ENCODE data around the gene ASTN2. TPM values are rescaled to one million over a fixed set of nuclear protein-coding genes. Genes with fewer than 3 reads are reported as not detected.

ASTN2 gene
- total RNA-seq, 1 experiment from 2014 or later, result 4.8 TPM

- intact Hi-C loops (cut with micrococcal nuclease), result no loop called here
- DNase-seq (ENCODE audit: low read depth, low spot score) (no peak), ATAC-seq (no peak)
- no peak for TF ChIP-seq CBX3 (IDR thresholded peaks at IDR 0.05; ENCODE audit: low read depth)
- TF ChIP-seq, protein P1, sequence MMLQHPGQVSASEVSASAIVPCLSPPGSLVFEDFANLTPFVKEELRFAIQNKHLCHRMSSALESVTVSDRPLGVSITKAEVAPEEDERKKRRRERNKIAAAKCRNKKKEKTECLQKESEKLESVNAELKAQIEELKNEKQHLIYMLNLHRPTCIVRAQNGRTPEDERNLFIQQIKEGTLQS (IDR thresholded peaks at IDR 0.05), result no peak
- TF ChIP-seq, protein P2, sequence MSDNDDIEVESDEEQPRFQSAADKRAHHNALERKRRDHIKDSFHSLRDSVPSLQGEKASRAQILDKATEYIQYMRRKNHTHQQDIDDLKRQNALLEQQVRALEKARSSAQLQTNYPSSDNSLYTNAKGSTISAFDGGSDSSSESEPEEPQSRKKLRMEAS (IDR thresholded peaks at IDR 0.05), result no peak
- no peak for TF ChIP-seq ELF1 (IDR thresholded peaks at IDR 0.05; ENCODE audit: borderline replicate concordance, low read depth)
- TF ChIP-seq EZH2 (IDR thresholded peaks at IDR 0.05), result no peak
- TF ChIP-seq TCF7L2 (IDR thresholded peaks at IDR 0.05; ENCODE audit: borderline replicate concordance, extremely low read depth, insufficient read depth, insufficient read length), result no peak
- TF ChIP-seq CEBPB (IDR thresholded peaks at IDR 0.05; ENCODE audit: low read depth), result no peak
- TF ChIP-seq POLR2AphosphoS5 (IDR thresholded peaks at IDR 0.05; ENCODE audit: low read depth, low read length), result no peak
- TF ChIP-seq SIN3A (IDR thresholded peaks at IDR 0.05; ENCODE audit: low read depth), result no peak
- TF ChIP-seq ZBTB33 (IDR thresholded peaks at IDR 0.05; ENCODE audit: extremely low read depth, insufficient replicate concordance, low read length), result no peak
- no TSS peak for BruUV-seq (replicated peaks)
- no peak overlapping the region for H3K4me2 ChIP-seq (ENCODE audit: low read length)
- no peak overlapping the region for H3K4me3 ChIP-seq (replicated peaks in 1 of 2; ENCODE audit: low read depth in 1 of 2, low read length in 2 of 2)
- H3K27ac ChIP-seq (ENCODE audit: low read depth, low read length), result no peak overlapping the region
- no peaks in the 10 kb centered on the region for H4K20me1 ChIP-seq (ENCODE audit: insufficient read depth)
- no peaks in the 10 kb centered on the region for H3K36me3 ChIP-seq (ENCODE audit: control insufficient read depth in 1 of 2, insufficient read depth in 2 of 2, low read length in 2 of 2)
- H3K79me2 ChIP-seq (ENCODE audit: insufficient read depth, low read length), result no peaks in the 10 kb centered on the region
- no peak overlapping the region for H3K9ac ChIP-seq (ENCODE audit: low read length)
- no peak overlapping the region for H2AFZ ChIP-seq (ENCODE audit: low read depth, low read length, poor library complexity, severe bottlenecking)
- POLR2A ChIA-PET, result no interaction called here
- RAD21 ChIA-PET (ENCODE audit: low non-redundant PET in 1 of 2, low total read pairs in 2 of 2, uncharacterized antibody in 2 of 2, unreplicated experiment in 2 of 2), result no interaction called here
- H3K4me1 ChIP-seq (ENCODE audit: control insufficient read depth in 1 of 2, insufficient read depth in 2 of 2, low read length in 2 of 2), result no peaks in the 10 kb centered on the region
- CTCF ChIA-PET, result no interaction called here
- no peaks in the 10 kb centered on the region for H3K9me2 ChIP-seq (ENCODE audit: insufficient read depth)
- no peaks in the 10 kb centered on the region for H3K27me3 ChIP-seq (ENCODE audit: insufficient read depth, low read length)
- H3K9me3 ChIP-seq (ENCODE audit: control insufficient read depth in 1 of 2, insufficient read depth in 1 of 2, low read depth in 1 of 2, low read length in 2 of 2), result no peaks in the 10 kb centered on the region
These were observed 339.9 kb downstream of the ASTN2 start for GRCh38 chr9:117074784-117075520.
